GM19438 (cell line): ENCODE results near the gene CREB5.

Source experiments
- ATAC-seq: cut with Tn5 transposase; IDR thresholded peaks from one replicate; pipeline ENCODE4 v1.9.1; 2021; ENCODE audit warnings: low read depth; ENCODE audit not compliant: unreplicated experiment

Gene CREB5

DNA sequence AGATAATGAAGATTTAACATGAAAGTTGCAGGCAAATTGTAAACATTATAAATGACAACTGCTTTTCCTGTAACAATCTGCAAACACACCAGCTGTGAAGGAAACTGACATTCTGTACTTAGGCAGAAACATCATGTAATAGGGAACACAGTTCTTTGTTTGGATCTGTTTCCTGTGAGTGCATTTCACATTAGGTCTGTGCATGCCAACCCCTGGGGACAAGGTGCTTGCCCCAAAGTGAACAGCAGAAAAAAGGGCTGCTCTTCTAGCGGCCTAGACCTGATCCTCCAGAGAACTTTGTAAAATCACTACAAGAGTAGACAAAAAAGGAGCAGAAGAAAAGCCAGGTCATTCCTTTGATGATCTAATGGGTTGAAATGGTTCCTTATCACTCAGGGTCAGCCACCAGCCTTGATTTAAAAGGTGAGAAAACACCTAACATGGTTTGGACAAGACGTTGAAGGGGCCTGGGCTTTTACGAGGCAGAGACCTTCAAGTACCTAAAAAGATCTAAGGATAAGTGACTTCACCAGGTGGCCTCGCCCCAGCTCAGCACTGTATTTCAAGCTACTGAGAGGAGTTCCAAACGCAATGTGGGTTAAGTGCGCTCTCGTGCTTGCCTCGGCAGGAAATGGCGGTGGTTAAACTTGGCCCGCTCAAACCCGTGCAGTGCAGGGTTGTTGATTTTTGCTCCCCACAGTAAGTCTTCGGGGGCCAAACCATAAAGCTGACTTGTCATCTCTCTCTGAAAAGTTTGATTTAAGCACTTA is 249.7 kb downstream of the CREB5 start:
- no peak for ATAC-seq

DNA sequence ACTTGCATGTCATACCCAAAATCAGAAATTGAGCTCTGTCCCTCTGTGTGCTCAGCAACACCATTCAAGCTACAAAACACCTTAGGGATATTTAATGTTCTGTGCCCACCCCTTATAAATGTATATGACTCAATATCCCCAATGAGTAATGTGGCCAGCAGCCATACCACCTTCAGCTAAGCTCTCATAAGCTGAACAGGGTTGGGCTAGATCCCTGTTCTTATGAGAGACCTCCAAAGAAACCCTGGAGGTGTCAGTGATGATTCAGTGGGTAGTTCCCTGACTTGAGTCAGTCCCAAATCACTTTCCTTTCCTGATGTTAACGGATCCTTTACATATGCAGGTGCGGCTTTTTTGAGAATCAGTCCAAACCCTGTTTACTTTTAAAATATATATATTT is 253.8 kb downstream of the CREB5 start:
- ATAC-seq: no peak

DNA sequence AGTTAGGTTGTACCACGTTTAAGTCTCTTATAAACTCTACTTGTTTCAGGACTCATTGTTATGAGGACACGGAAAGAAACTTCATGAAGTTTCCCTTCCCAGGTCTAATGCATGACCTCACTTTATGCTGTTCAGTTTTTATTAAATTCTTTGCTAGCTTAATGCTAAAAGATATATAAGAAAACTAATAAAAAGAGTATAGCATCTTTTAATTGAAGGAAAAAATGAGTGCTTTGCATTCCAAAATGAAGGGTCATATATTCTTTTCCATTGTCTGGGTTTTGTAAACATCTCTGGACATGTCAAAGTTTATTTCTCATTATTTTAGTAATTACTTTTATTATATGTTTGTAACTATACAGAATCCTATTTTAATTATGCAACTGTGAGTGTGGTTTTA is 255.8 kb downstream of the CREB5 start:
- ATAC-seq: no peak

DNA sequence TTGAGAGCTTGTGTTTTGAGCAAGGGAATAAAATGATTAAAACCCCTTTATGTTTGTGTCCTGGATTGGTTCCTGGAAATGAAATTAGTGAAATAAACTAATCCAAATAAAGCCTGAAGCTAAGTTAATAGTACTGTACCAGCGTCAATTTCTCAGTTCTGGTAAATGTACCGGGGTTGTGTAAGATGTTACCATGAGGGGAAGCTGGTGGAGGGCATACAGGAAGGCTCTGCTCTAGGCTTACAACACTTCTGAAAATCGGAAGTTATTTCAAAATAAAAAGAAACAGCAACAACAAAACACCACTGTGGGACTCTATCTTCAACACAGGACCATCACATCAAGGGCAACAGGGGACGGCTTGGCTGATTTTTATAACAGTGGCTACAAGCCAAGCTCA is 257.0 kb downstream of the CREB5 start:
- ATAC-seq: no peak

DNA sequence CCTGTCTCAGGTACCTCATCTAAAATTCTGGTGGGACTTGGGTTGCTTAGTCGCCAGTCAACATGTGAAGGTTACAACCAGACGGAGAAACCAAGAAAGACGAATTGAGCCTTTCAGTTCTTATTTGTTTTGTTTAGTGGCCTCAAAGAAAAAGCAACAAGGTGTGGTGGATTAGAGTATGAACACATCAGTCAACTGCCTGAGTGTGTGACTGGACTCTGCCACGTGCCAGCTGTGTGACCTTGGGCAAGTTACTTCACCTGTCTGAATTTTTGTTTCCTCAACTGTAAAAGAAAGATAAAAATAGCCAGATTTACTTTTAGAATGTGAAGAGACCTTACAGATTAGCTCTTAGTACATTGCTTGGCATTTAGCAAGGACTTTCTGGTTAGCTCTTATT is 259.2 kb downstream of the CREB5 start:
- ATAC-seq: no peak

DNA sequence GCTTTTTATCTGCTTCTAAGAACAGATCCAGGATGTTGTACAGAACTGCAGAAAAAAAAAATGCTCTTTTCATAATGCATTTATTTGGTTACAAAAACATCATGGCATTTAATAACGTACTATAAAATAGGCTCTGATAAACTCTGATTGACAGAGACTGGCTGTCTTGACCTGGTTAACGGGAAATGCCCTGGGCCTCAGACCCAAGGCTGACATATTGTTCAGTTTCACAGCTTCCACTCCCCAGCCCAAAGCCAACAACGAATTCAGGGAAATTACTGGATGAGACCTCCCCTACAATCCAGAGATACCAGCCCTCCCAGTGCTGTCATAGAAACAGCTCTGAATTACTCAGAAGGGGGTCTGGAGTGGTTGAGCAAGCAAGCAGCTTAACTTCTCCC is 260.1 kb downstream of the CREB5 start:
- no peak for ATAC-seq

DNA sequence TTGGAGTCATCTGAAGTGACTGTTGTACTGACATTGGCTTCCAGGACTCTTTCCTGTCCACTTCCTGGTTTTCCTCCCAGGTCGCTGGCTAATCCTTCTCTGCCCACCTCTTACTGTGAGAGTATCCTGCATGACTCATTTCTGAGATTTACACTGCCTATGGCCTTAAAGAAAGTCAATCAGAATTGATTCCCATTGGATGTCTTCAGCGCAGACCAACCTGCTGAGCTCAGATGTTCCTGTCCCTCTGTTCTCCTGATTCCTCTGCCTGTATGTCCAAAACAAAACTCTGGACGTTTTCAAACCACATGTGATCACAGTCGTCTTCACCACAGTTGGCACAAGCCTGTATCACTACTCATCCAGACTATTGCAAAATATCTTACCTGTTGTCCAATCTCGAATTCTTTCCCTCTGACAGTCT is 262.1 kb downstream of the CREB5 start:
- no peak for ATAC-seq

- no peak for ATAC-seq
Measured at GRCh38 chr7:28675429-28675828, 263.1 kb downstream of the CREB5 start.

DNA sequence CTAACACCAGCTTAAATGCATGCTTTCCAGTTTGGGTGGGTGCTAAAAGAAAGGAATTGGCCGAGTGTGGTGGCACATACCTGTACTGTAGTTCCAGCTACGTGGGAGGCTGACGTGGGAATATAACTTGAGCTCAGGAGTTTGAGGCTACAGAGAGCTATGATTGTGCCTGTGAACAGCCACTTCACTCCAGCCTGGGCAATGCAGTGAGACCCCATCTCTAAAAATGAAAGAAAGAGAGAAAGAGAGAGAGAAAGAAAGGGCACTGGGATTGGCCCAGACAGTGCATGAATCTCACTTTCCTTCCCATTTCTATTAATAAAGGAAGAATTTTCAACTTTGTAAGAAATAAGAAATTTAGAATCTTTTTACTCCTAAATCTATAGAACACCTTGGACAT is 265.4 kb downstream of the CREB5 start:
- no peak for ATAC-seq

DNA sequence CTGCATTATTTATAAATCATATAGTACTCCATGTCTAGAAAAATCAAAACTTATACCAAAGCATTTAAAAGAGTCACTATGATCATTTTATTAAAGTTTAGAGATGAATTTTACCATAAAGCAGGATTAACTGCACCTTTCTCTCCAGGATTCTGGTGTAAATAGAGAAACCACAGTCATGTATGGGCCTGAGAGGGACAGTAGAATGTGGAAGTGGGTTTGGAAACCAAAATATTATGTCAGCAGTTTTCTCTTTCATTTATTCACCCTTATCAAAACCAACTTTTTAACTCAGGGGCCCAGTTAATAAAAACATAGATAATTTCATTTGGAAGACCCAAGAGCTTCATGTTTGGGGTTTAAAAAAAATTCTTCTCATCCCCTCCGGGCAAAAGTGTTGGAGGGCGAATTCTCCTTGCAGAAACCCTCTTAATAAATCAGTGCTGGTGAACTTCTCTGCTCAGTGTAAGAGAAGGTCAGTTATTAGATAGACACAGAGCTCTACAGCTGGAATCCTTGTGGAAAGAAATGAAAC is 266.2 kb downstream of the CREB5 start:
- ATAC-seq: no peak

DNA sequence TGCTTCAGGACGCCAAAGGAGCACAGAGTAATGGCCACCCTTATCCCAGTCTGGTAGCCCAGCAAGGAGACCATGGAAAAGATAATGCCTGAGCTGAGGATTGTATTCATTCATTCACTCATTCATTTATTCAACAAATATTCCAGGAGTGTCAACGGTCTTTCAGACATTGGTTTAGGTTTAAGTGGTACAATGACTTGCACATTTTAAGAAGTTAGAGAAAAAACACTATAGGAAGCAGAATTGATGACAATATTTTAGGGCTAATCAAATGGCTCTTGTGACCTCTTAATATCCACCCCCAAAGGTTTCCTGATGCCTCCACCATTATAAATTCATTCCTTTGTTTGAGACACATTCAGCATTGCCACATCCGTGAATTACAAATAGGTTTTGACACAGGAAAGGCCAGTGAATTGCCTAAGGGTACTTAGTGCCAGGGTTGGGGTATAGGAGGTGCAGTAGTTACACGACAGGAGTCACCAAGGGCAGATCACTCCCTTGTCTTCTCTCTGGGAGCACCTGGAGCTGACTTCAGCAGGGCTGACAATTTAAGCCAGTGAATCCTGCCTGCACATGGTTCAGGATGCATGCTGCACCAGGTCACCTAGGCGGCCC is 269.5 kb downstream of the CREB5 start:
- no peak for ATAC-seq

DNA sequence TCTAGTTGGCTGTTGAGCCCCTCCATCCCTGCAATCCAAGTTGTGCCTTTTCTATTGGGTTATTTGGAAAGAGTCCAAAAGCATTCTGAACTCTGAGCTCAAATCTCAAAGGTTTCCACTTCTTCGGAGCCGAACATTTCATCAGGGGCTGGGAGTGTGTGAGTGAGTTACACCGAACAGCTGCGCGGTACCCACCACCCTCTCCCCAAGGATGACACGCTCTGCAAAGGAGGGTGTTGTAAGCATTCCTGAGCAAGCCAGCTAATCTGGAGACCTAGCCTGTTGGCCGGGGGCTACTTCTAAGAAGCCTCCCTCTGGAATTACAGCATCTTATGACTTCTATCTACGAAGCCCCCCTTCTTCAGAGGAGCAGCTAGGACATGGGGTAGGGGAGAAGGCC is 270.5 kb downstream of the CREB5 start:
- no peak for ATAC-seq

GRCh38 chr7:28684650-28685241 is 272.4 kb downstream of the CREB5 start:
- no peak for ATAC-seq

- ATAC-seq: no peak
Measured at GRCh38 chr7:28685242-28685643, 272.9 kb downstream of the CREB5 start.

DNA sequence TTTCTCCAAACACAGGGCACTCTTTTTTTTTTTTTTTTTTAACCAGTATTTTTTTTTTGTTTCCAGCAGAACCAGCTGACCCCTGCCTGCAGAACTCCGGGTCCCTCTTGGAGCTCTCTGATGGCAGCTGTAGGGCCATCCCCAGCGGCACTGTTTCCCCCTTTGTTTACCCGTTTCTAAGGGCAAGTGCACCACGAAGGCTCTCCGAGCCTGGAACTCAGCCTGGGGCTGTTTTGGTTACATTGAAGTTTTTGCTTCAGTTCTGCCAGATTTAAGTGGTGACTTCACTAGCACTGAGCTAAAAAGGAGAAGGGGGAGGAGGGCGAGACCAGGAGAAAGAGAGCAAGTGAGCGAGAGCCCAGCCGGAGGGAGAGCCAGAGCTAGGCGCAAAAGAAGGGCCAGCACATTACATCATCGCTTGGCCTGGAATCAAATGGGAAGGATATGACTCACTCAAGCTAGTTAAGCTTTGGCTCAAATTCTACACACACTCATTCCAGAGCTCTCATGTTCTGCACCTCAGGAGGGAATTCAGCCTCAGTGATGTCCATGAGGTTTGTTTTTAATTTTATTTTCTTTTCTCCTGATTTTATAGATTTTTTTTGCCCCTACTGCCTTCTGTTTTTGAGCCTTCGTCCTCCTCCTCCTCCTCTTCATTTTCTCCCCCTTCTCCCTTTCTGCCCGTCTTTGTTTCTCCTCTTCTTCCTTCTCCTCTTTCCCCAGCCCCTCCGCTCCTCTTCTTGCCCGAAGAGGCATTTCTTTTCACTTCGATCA is 273.5 kb downstream of the CREB5 start:
- ATAC-seq: no peak

DNA sequence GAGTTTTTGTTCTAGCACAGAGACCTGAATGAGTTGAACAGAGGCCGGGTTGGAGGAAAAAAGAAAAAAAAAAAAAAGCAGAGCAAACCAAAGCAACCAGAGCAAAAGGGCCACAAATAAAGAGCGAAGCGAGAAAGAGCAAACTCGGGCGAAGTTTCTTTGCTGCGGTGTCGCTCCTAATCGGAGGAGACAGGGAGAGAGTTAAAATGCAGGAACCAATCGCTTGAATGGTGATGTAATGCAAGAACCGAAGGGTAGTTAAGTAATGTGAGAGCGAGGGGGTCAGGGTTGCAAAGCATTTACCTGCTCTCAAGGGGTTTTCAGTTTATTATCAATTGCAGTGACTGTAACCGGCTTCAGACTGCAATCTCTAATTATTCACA is 274.1 kb downstream of the CREB5 start:
- no peak for ATAC-seq

- no peak for ATAC-seq
Measured at GRCh38 chr7:28687537-28687936, 275.2 kb downstream of the CREB5 start.

DNA sequence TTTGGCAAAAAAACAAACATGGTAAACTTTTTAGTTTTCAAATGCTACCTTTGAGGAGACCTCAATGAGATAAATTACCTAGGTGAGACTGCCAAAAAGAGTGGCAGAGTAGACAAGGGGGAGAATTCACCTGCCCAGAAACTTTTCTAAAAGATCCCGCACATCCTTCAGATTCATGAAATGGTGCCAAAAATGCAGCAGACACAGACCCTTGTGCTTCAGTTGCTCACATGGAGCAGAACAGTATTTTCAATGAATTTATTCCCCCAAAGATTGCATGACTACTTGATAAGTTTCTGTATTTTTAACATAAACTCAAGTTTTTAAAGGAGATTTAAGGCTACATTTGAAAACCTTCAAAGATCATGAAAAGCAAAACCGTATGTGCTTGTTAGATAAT is 275.9 kb downstream of the CREB5 start:
- ATAC-seq: no peak

DNA sequence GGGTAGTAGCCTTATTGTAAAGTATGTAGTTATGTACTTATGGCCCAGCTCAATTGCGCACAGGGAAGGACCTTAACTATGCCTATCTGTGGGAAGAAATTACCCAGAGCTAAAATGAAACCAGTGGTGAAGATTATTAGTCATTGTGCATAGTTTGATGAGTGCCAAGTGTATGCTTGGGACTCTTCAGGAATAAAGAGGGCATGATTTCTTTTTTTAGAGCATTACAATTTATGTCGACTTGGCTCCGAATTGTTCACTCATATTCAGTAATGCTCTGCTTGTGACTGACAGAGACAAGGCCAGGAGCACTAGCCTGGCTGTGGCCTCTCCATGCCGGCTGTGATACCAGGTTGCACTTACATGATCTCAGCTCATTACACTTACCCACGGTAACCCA is 276.3 kb downstream of the CREB5 start:
- ATAC-seq: no peak

DNA sequence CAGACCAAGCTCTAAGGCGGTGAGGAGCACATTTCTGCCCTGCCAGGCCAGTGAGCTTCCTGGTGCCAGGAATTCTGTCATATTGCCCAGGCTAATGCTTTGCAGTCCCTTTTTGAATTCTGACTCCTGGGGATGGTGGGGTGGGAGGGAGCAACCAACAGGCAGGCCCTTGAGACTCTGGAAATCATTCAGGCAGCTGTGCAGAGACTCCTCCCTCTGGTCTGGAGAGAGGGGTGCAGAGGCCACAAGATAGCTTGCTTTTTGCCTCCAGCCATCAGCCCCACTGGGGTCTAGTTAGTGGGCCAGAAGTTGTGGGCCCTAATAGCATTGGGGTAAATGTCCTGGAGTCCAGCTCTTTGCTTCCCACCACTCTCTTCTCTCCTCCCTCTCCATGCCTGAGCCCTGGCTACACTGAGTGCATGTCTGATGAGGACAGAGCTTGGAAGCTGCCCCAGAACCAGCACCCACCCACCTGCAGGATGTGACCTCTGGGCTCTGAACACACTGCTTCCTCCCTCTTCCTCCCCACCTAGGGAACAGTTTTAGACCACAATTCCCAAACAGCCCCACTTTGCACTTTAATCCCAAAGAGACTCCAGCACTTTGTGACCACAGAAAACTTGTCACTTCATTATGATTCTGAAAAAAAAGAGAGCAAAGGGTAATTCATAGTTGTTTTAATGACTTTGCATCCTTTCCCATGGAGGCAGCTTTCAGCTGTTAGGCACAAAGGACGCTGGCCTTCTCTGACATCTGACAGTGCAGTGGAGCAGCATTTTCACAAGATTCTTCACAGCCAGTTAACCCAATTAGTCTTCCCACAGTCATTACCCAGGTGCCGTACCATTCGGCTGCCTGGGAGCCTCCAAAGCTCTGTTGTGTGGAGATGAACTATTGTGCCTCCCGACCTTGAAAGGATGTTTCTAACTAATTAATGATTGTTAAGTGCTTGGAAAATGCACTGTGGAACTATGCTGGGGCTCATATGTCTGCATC is 283.3 kb downstream of the CREB5 start:
- no peak for ATAC-seq
